Endodermal cell (in vitro differentiated cells): ENCODE measurements around the gene TLR4. TPM values are rescaled to one million over a fixed set of nuclear protein-coding genes. Genes with fewer than 3 reads are reported as not detected.

Source experiments
- DNase-seq: peaks from one replicate; pipeline ENCODE4 v3.0.0-alpha.2; 2017
- H3K27ac ChIP-seq: 2 replicates; pipeline ENCODE4 v1.5.1; 2013; ENCODE audit warnings: mild to moderate bottlenecking, low read depth, low read length, moderate library complexity
- H3K27me3 ChIP-seq: 2 replicates; pipeline ENCODE4 v1.6.1; 2013; ENCODE audit warnings: mild to moderate bottlenecking, low read length, moderate library complexity; ENCODE audit not compliant: insufficient read depth, control insufficient read depth, poor library complexity, severe bottlenecking
- H3K36me3 ChIP-seq: 2 replicates; pipeline ENCODE4 v1.7.0; 2013; ENCODE audit warnings: mild to moderate bottlenecking, low read length, moderate library complexity; ENCODE audit not compliant: control insufficient read depth, insufficient read depth
- H3K4me1 ChIP-seq: one replicate; pipeline ENCODE4 v1.7.0; 2013; ENCODE audit warnings: low read length; ENCODE audit not compliant: control insufficient read depth, insufficient read depth
- H3K4me3 ChIP-seq: 2 replicates; pipeline ENCODE4 v1.5.1; 2013; ENCODE audit warnings: mild to moderate bottlenecking, low read length, moderate library complexity
- H3K9ac ChIP-seq: 2 replicates; pipeline ENCODE4 v1.6.1; 2013; ENCODE audit warnings: mild to moderate bottlenecking, low read length, moderate library complexity; ENCODE audit not compliant: poor library complexity, severe bottlenecking; ENCODE audit errors: extremely low read depth
- H3K9me3 ChIP-seq: 2 replicates; pipeline ENCODE4 v1.6.1; 2013; ENCODE audit warnings: mild to moderate bottlenecking, low read length, moderate library complexity; ENCODE audit not compliant: control insufficient read depth
- H3K27ac Mint-ChIP-seq: 2 replicates; pipeline ENCODE4 v1.8.0; 2020; ENCODE audit warnings: mixed read lengths
- H3K27me3 Mint-ChIP-seq: 2 replicates; pipeline ENCODE4 v1.8.0; 2021; ENCODE audit warnings: mild to moderate bottlenecking, mixed read lengths; ENCODE audit not compliant: insufficient read depth
- H3K36me3 Mint-ChIP-seq: 2 replicates; pipeline ENCODE4 v1.8.0; 2020; ENCODE audit warnings: low read depth, mixed read lengths
- H3K4me1 Mint-ChIP-seq: 2 replicates; pipeline ENCODE4 v1.8.0; 2020; ENCODE audit warnings: mixed read lengths
- H3K4me3 Mint-ChIP-seq: 2 replicates; pipeline ENCODE4 v1.8.0; 2020; ENCODE audit warnings: mild to moderate bottlenecking, moderate library complexity, mixed read lengths
- H3K9me3 Mint-ChIP-seq: 2 replicates; pipeline ENCODE4 v1.8.0; 2020; ENCODE audit warnings: mild to moderate bottlenecking, mixed read lengths
- CTCF ChIP-seq: fragments of 200-600 bp; sonication (generic); conservative IDR thresholded peaks from 2 replicates; pipeline ENCODE4 v1.5.0; 2021; ENCODE audit warnings: antibody characterized with exemption, mild to moderate bottlenecking
- WGBS, 2 experiments: methylation state at CpG; one replicate each; pipeline versions ENCODE4 v1.1.5 to v1.1.7; 2013; ENCODE audit warnings: missing lambda C conversion rate in 2 of 2, mixed read lengths in 1 of 2; ENCODE audit not compliant: insufficient coverage in 1 of 2, insufficient read length in 1 of 2; 5-methylcytosine and 5-hydroxymethylcytosine counted together
- total RNA-seq, 2 donors: library from RNA; stranded (reverse); fragmentation: NEBNext Ultra II Directional in 1 of 2; extraction: Animal tissue kit (Norgen Biotek cat#: 25700) in 1 of 2; gene quantifications; 2 replicates in 1 of 2; 3 replicates in 1 of 2; pipeline ENCODE4 v1.2.1, GENCODE V29; 2021

TLR4 gene
- total RNA-seq, 2 donors from 2014 or later: 0.07 TPM; not detected in 1

DNA sequence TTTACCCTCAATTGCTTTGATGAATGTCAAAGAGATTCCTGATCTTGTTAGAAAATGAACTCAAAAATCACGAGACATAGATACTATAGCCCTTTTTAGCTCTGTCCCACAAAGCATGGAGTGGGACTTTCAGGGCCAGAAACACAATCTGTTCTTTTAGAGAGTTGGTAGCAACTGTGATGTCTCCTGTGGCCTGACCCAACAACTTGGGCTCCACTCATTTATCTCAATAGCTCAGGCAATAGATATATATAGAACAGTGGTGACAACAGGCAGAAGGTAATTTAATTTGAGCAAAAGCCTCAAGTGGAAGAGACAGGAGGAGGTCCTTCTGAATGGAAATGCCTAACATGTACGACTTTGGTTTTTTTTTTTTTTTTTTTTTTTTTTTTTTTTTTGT lies 25.2 kb downstream of the TLR4 start:
- H3K4me3 Mint-ChIP-seq: no peak overlapping the region
- no peak for TF ChIP-seq CTCF
- no peaks in the 10 kb centered on the region for H3K36me3 Mint-ChIP-seq
- no peak overlapping the region for H3K27ac Mint-ChIP-seq
- no peak for DNase-seq
- H3K4me1 ChIP-seq: peaks cover 28% of the 10 kb centered on the region
- H3K27me3 Mint-ChIP-seq: peaks cover 5% of the 10 kb centered on the region
- no peaks in the 10 kb centered on the region for H3K36me3 ChIP-seq
- H3K9ac ChIP-seq: no peak overlapping the region
- no peaks in the 10 kb centered on the region for H3K9me3 ChIP-seq
- H3K4me3 ChIP-seq: no peak overlapping the region
- 94 to 100% methylated on average over 1 to 2 of the region's 2 CpGs for WGBS, 2 experiments
- no peaks in the 10 kb centered on the region for H3K27me3 ChIP-seq
- peaks cover 61% of the 10 kb centered on the region for H3K4me1 Mint-ChIP-seq
- H3K9me3 Mint-ChIP-seq: no peaks in the 10 kb centered on the region
- no peak overlapping the region for H3K27ac ChIP-seq

DNA sequence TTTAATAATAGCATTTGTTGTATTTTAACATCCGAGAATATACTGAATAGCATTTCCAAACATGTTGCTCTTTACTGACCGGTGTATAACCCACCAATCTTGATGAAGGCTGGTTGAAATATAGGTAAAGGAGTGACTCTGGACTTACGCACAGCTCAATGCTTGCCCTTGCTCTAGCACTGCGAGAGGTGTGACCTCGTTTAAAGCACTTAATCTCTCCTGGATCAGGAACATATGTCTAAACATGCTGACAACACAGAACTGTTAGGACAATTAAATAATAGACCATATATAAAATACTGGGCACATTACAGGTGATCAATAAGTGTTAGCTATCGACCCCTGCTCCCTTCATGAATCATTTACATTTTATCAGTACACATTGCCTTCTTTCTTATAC lies 28.3 kb downstream of the TLR4 start:
- H3K4me3 Mint-ChIP-seq: no peak overlapping the region
- H3K27ac ChIP-seq: no peak overlapping the region
- H3K36me3 Mint-ChIP-seq: no peaks in the 10 kb centered on the region
- TF ChIP-seq CTCF: no peak
- peaks cover 52% of the 10 kb centered on the region for H3K4me1 Mint-ChIP-seq
- DNase-seq: no peak
- no peak overlapping the region for H3K9ac ChIP-seq
- no peaks in the 10 kb centered on the region for H3K9me3 Mint-ChIP-seq
- no peak overlapping the region for H3K27ac Mint-ChIP-seq
- H3K27me3 Mint-ChIP-seq: peaks cover 5% of the 10 kb centered on the region
- peaks cover 25% of the 10 kb centered on the region for H3K4me1 ChIP-seq
- no peaks in the 10 kb centered on the region for H3K9me3 ChIP-seq
- no peak overlapping the region for H3K4me3 ChIP-seq
- 94 to 100% methylated on average over 4 to 6 of the region's 6 CpGs for WGBS, 2 experiments
- no peaks in the 10 kb centered on the region for H3K36me3 ChIP-seq
- H3K27me3 ChIP-seq: no peaks in the 10 kb centered on the region

DNA sequence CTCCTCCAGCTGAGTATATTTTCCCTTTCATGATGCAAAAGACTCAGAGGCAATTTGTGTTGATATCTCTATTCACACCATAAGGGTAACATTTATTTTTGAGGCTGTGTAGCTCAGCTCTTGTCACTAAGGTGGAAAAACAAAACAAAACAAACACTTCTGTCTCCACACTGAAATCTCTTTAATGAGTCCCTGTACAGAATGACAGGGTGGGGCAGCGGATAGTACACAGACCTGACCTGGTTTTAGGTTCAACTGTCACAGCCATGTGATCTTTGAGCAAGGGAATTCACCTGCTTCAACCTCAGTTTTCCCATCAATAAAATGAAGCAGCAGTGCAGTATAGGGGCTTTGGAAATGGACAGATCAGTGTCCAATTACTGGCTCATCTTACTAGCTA lies 29.3 kb downstream of the TLR4 start:
- no peaks in the 10 kb centered on the region for H3K36me3 Mint-ChIP-seq
- no peak overlapping the region for H3K9ac ChIP-seq
- no peak overlapping the region for H3K27ac Mint-ChIP-seq
- H3K27ac ChIP-seq: no peak overlapping the region
- H3K4me3 ChIP-seq: no peak overlapping the region
- H3K9me3 ChIP-seq: no peaks in the 10 kb centered on the region
- 94 to 100% methylated on average over 1 of the region's 1 CpG for WGBS, 2 experiments
- H3K4me3 Mint-ChIP-seq: no peak overlapping the region
- H3K27me3 ChIP-seq: no peaks in the 10 kb centered on the region
- no peak for DNase-seq
- no peaks in the 10 kb centered on the region for H3K36me3 ChIP-seq
- TF ChIP-seq CTCF: no peak
- peaks cover 5% of the 10 kb centered on the region for H3K27me3 Mint-ChIP-seq
- H3K9me3 Mint-ChIP-seq: no peaks in the 10 kb centered on the region
- peaks cover 29% of the 10 kb centered on the region for H3K4me1 ChIP-seq
- peaks cover 46% of the 10 kb centered on the region for H3K4me1 Mint-ChIP-seq
